ENCODE data around the gene SPAAR. TPM values are rescaled to one million over a fixed set of nuclear protein-coding genes. Genes with fewer than 3 reads are reported as not detected.
A peak's percentile ranks its signal among the peaks of the same experiment; 100 is the strongest.

The SPAAR gene
- total RNA-seq, 1 donor from 2014 or later: 0.18 TPM

- no peaks in the 10 kb centered on the region for H3K36me3 ChIP-seq (ENCODE audit: insufficient read depth, low read length)
- H3K4me3 ChIP-seq (ENCODE audit: insufficient read depth, low read depth, low read length): no peak overlapping the region
- no peaks in the 10 kb centered on the region for H3K9me3 Mint-ChIP-seq (ENCODE audit: unreplicated experiment)
- H3K27ac Mint-ChIP-seq (ENCODE audit: unreplicated experiment): no peak overlapping the region
- no peak overlapping the region for H3K4me2 ChIP-seq (ENCODE audit: low read length)
- H3K9me3 ChIP-seq (ENCODE audit: insufficient read depth, low read depth, low read length): no peaks in the 10 kb centered on the region
- H3K36me3 Mint-ChIP-seq (ENCODE audit: low read depth, unreplicated experiment): no peaks in the 10 kb centered on the region
- H3K79me2 ChIP-seq (ENCODE audit: insufficient read depth, low read length): no peaks in the 10 kb centered on the region
- no peaks in the 10 kb centered on the region for H4K20me1 ChIP-seq (ENCODE audit: insufficient read depth, low read length)
- TF ChIP-seq EZH2 (IDR thresholded peaks at IDR 0.05; ENCODE audit: insufficient read depth, low read length) (no peak), CTCF (IDR thresholded peaks at IDR 0.05; ENCODE audit: insufficient read depth, low read depth, low read length) (no peak)
- peak overlapping the region; percentile 1 for H3K9ac ChIP-seq (ENCODE audit: low read length)
- H3K4me3 Mint-ChIP-seq (ENCODE audit: unreplicated experiment): no peak overlapping the region
- H3K27me3 Mint-ChIP-seq (ENCODE audit: low read depth, unreplicated experiment): no peaks in the 10 kb centered on the region
- peak overlapping the region; percentile 58 for H2AFZ ChIP-seq (ENCODE audit: low read depth, low read length)
- H3K27ac ChIP-seq (ENCODE audit: low read depth, low read length): no peak overlapping the region
- peaks cover 8% of the 10 kb centered on the region for H3K4me1 ChIP-seq (ENCODE audit: insufficient read depth, low read length)
- H3K4me1 Mint-ChIP-seq (ENCODE audit: low read depth, unreplicated experiment): peaks cover 9% of the 10 kb centered on the region
- H3K27me3 ChIP-seq (ENCODE audit: insufficient read depth, low read length): no peaks in the 10 kb centered on the region
- peak; percentile 99 for FAIRE-seq
- no peak for DNase-seq (ENCODE audit: low read depth)
These were observed 5.1 kb downstream of the SPAAR start for GRCh38 chr9:35914301-35914807.

- Histone ChIP-seq H3K27me3 (ENCODE audit: insufficient read depth, low read length) (no peaks in the 10 kb centered on the region), H3K4me3 (ENCODE audit: insufficient read depth, low read depth, low read length) (no peak overlapping the region), H3K27ac (ENCODE audit: low read depth, low read length) (no peak overlapping the region), H3K4me2 (ENCODE audit: low read length) (no peak overlapping the region), H3K4me1 (ENCODE audit: insufficient read depth, low read length) (peaks cover 6% of the 10 kb centered on the region), H3K36me3 (ENCODE audit: insufficient read depth, low read length) (no peaks in the 10 kb centered on the region), H3K79me2 (ENCODE audit: insufficient read depth, low read length) (no peaks in the 10 kb centered on the region), H4K20me1 (ENCODE audit: insufficient read depth, low read length) (no peaks in the 10 kb centered on the region), H3K9me3 (ENCODE audit: insufficient read depth, low read depth, low read length) (no peaks in the 10 kb centered on the region), H2AFZ (ENCODE audit: low read depth, low read length) (no peak overlapping the region), H3K9ac (ENCODE audit: low read length) (no peak overlapping the region)
- FAIRE-seq: no peak
- H3K36me3 Mint-ChIP-seq (ENCODE audit: low read depth, unreplicated experiment): no peaks in the 10 kb centered on the region
- TF ChIP-seq EZH2 (IDR thresholded peaks at IDR 0.05; ENCODE audit: insufficient read depth, low read length): no peak
- TF ChIP-seq CTCF (IDR thresholded peaks at IDR 0.05; ENCODE audit: insufficient read depth, low read depth, low read length): no peak
- no peaks in the 10 kb centered on the region for H3K27me3 Mint-ChIP-seq (ENCODE audit: low read depth, unreplicated experiment)
- H3K27ac Mint-ChIP-seq (ENCODE audit: unreplicated experiment): no peak overlapping the region
- no peak overlapping the region for H3K4me3 Mint-ChIP-seq (ENCODE audit: unreplicated experiment)
- no peaks in the 10 kb centered on the region for H3K9me3 Mint-ChIP-seq (ENCODE audit: unreplicated experiment)
- no peak for DNase-seq (ENCODE audit: low read depth)
- peaks cover 5% of the 10 kb centered on the region for H3K4me1 Mint-ChIP-seq (ENCODE audit: low read depth, unreplicated experiment)
These were observed 6.5 kb downstream of the SPAAR start for GRCh38 chr9:35915681-35916294.

- no peaks in the 10 kb centered on the region for H3K9me3 Mint-ChIP-seq (ENCODE audit: unreplicated experiment)
- Histone ChIP-seq H3K4me1 (ENCODE audit: insufficient read depth, low read length) (peaks cover 6% of the 10 kb centered on the region), H4K20me1 (ENCODE audit: insufficient read depth, low read length) (no peaks in the 10 kb centered on the region), H3K4me3 (ENCODE audit: insufficient read depth, low read depth, low read length) (no peak overlapping the region), H3K4me2 (ENCODE audit: low read length) (no peak overlapping the region), H3K9me3 (ENCODE audit: insufficient read depth, low read depth, low read length) (no peaks in the 10 kb centered on the region), H3K27ac (ENCODE audit: low read depth, low read length) (no peak overlapping the region), H3K36me3 (ENCODE audit: insufficient read depth, low read length) (no peaks in the 10 kb centered on the region), H3K27me3 (ENCODE audit: insufficient read depth, low read length) (no peaks in the 10 kb centered on the region), H3K9ac (ENCODE audit: low read length) (no peak overlapping the region), H2AFZ (ENCODE audit: low read depth, low read length) (no peak overlapping the region), H3K79me2 (ENCODE audit: insufficient read depth, low read length) (no peaks in the 10 kb centered on the region)
- TF ChIP-seq EZH2 (IDR thresholded peaks at IDR 0.05; ENCODE audit: insufficient read depth, low read length) (no peak), CTCF (IDR thresholded peaks at IDR 0.05; ENCODE audit: insufficient read depth, low read depth, low read length) (no peak)
- no peak overlapping the region for H3K27ac Mint-ChIP-seq (ENCODE audit: unreplicated experiment)
- no peak overlapping the region for H3K4me3 Mint-ChIP-seq (ENCODE audit: unreplicated experiment)
- peaks cover 2% of the 10 kb centered on the region for H3K4me1 Mint-ChIP-seq (ENCODE audit: low read depth, unreplicated experiment)
- DNase-seq (ENCODE audit: low read depth): no peak
- no peaks in the 10 kb centered on the region for H3K27me3 Mint-ChIP-seq (ENCODE audit: low read depth, unreplicated experiment)
- H3K36me3 Mint-ChIP-seq (ENCODE audit: low read depth, unreplicated experiment): no peaks in the 10 kb centered on the region
- FAIRE-seq: no peak
These were observed 8.0 kb downstream of the SPAAR start for GRCh38 chr9:35917261-35917660.
